ENCODE measurements around the gene FBXL20.
"Not testable (repeated sequence)": the region's sequence is repeated elsewhere in the genome, so short reads cannot be mapped to it uniquely, and the experiment has no call there.

FBXL20 gene

DNA sequence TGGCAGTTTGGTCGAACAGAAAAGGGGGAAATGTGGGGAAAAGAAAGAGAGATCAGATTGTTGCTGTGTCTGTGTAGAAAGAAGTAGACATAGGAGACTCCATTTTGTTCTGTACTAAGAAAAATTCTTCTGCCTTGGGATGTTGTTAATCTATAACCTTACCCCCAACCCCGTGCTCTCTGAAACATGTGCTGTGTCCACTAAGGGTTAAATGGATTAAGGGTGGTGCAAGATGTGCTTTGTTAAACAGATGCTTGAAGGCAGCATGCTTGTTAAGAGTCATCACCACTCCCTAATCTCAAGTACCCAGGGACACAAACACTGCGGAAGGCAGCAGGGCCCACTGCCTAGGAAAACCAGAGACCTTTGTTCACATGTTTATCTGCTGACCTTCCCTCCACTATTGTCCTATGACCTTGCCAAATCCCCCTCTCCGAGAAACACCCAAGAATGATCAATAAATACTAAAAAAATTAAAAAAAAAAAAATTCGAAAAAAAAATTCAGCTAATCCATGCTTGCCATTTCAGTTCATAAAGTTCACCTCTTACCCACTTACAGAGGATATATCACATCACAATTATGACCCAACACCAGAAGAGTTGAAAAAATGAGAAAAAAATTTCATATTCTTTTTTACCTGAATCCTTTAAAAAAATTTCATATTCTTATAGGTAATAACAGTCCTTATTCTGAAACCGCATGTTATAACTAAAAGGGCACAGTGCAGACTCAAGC, 67.2 kb downstream of the FBXL20 start:
- DNase-seq (ENCODE audit: low read depth in 2 of 3, low spot score in 2 of 3) = not testable (repeated sequence)

DNA sequence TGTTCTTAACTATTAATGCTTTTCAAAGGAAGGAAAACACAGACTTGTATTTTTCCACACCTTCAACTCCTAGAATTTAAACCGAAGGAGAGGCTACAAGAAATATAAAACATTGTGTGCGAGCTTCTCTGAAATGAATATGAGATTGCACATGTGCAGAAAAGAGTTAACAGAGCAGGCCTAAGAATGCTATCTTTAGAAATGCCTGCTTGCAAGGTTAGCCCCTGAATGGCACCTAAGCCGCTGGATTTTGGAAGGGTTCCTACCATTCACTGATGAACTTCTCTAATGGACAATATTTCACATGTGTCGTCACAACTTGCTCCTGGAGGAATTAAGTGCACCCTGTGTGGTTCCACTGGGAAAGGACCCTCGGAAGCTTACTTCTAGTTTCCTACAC, 69.3 kb downstream of the FBXL20 start:
- no peak for DNase-seq (ENCODE audit: low read depth in 2 of 3, low spot score in 2 of 3)

DNA sequence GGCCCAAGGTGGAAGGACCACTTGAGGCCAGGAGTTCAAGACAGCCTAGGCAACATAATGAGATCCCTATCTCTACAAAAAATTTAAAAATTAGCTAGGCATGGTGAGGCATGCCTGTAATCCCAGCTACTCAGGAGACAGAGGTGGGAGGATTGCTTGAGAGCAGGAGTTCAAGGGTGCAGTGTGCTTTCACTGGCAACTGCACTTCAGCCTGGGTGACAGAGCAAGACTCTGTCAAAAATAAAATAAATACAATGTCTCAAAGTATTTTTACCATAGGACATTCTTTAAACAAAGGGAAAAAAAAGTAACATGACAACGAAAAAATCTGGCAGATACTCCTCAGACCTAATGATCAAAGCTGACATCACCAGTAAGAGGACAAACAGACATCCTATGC, 72.6 kb downstream of the FBXL20 start:
- no peak for DNase-seq (ENCODE audit: low read depth in 2 of 3, low spot score in 2 of 3)

DNA sequence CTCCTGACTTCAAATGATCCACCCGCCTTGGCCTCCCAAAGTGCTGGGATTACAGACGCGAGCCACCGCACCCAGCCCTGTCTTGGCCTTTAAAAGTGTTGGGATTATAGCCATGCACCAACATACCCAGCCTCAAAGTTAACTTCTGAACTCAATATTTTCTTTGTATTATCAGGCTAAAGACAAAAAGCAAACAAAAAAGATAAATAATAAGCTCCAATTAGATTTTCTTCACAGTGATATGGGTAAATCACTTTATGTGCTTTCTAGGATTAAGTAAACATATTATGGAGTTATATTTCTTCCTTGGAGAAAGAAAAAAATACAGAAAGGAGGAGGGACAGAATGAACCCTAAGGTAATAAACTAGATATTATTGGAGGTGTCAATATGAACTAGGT, 74.3 kb downstream of the FBXL20 start:
- DNase-seq (ENCODE audit: low read depth in 2 of 3, low spot score in 2 of 3) = no peak

DNA sequence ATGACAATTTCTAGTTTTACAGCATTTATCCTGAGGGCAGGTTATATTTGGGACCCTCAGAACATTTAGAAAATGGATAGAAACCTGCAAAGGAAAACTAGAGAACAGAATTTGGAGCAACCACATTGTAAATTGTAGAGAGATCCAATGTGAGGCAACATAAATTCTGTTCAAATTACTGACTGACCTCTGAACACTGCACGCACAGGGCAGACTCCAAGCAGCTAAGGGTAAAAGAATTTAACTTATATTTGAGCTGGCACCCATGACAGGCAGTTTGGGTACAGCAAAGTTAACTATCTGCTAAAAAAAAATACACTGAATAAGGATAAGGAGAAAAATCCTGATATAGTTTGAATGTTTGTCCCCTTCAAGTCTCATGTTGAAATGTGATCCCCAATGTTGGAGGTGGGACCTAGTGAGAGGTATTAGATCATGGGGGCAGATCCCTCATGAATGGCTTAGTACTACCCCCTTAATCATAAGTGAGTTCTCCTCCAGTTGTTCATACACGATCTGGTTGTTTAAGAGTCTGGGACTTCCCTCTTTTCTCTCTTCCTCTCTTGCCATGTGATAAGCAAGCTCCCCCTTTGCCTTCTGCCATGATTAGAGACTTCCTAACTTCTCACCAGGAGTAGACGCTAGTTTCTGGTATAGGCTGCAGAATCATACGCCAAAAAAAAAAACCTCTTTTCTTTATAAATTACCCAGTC, 75.7 kb downstream of the FBXL20 start:
- no peak for DNase-seq (ENCODE audit: low read depth in 2 of 3, low spot score in 2 of 3)

DNA sequence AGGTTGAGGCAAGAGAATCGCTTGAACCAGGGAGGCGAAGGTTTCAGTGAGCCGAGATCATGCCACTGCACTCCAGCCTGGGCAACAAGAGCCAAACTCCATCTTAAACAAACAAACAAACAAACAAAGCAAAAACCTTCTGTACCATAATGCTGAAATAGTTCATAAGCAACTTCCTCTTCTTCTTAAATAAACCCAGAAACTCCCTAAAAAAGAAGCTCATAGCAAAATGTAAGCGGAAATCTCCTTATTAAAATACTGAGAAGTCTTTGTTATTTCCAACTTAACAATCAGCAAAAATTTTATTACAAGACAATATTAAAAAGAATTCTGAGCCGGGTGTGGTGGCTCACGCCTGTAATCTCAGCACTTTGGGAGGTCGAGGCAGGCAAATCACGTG, 82.8 kb downstream of the FBXL20 start:
- no peak for DNase-seq (ENCODE audit: low read depth in 2 of 3, low spot score in 2 of 3)

DNA sequence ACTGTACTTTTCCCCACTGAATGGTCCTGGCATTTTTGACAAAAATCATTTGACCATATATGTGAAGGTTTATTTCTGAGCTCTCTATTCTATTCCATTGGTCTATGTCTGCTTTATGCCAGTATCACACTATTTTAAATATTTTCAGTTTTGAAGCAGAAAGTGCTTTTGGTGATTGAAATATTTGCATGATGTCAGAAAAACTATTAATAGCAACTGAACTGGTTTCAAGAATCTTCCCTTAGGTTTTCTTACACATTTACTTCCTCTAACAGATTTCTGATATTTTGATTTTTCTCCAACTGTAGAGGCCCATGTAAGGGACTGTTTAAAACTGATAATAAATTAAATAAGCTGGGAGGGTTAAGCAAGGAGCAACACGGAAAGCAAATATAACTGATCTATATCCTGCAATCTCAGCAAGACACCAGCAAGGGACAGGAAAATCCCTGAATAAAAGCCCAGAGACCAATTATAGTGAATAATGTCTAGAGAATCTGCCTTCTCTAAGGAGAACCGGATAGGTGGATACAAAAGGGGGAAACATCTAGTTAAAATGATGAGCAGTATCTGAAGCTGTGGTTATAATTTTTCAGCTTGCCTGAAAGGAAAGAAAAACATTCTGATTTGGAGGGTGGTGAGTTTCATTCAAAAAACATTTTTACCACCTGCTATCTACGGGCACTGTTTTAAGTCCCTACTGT, 94.8 kb downstream of the FBXL20 start:
- no peak for DNase-seq (ENCODE audit: low read depth in 2 of 3, low spot score in 2 of 3)

DNA sequence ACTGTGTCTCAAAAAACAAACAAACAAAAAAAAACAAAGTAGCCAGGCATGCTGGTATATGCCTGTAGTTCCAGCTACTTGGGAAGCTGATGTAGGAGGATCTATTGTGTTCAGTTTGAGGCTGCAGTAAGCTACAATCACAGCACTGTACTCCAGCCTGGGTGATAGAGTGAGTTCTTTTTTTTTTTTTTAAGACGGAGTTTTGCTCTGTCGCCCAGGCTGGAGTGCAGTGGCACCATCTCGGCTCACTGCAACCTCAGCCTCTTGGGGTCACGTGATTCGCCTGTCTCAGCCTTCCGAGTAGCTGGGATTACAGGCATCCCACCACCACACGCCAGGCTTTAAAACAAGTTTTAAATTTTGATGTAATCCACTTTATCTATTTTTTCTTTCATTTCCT, 95.4 kb downstream of the FBXL20 start:
- no peak for DNase-seq (ENCODE audit: low read depth in 2 of 3, low spot score in 2 of 3)

DNA sequence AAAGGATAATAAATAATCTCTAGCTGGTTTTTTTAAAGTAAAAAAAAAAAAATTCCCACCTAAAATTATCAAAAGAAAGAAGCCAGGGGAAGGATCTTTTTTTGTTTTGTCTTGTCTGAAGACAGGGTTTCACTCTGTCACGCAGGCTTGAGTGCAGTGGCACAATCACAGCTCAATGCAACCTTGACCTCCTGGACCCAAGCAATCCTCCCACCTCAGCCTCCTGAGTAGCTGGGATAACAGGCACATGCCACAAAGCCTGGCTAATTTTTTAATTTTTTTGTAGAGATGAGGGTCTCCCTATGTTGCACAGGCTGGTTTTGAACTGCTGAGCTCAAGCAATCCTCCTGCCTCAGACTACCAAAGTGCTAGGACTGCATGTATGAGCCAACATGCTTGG, 97.2 kb downstream of the FBXL20 start:
- DNase-seq (ENCODE audit: low read depth in 2 of 3, low spot score in 2 of 3) = no peak

DNA sequence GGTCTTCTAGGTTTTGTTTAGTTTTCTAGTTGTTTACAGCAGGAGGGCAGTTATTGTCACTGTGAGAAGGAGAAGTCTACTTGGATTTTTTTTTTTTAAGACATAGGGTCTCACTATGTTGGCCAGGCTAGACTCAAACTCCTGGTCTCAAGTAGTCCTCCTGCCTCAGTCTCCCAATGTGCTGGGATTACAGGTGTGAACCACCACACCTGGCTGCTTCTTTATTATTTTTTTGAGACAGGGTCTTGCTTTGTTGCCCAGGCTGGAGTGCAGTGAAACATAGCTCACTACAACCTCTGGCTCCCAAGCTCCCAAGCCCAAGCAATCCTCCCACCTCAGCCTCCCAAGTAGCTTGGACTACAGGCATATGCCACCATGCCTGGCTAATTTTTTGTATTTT, 107.4 kb downstream of the FBXL20 start:
- DNase-seq (ENCODE audit: low read depth in 2 of 3, low spot score in 2 of 3) = no peak

DNA sequence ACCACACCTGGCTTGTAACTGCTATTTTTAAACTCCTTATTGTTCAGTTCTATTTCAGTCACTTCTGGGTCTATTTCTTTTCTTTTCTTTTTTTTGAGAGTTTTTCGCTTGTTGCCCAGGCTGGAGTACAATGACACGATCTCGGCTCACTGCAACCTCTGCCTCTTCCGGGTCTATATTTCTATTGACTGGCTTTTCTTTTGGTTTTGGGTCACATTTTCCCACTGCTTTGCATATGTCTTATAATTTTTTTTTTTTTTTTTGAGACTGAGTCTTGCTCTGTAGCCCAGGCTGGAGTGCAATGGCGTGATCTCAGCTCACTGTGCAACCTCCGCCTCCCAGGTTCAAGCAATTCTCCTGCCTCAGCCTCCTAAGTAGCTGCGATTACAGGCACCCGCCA, 108.9 kb downstream of the FBXL20 start:
- DNase-seq (ENCODE audit: low read depth in 2 of 3, low spot score in 2 of 3) = not testable (repeated sequence)

DNA sequence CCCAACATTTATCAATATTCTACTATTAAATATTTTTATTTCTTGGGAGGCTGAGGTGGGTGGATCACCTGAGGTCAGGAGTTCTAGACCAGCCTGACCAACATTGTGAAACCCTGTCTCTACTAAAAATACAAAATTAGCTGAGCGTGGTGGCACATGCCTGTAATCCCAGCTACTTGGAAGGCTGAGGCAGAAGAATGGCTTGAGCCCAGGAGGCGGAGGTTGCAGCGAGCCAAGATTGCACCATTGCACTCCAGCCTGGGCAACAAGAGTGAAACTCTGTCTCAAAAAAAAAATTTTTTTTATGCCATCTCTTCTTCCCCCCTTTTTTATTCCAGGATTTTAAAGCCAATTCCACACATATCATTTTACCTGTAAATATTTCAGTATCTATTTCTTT, 114.9 kb downstream of the FBXL20 start:
- not testable (repeated sequence) for DNase-seq (ENCODE audit: low read depth in 2 of 3, low spot score in 2 of 3)

DNA sequence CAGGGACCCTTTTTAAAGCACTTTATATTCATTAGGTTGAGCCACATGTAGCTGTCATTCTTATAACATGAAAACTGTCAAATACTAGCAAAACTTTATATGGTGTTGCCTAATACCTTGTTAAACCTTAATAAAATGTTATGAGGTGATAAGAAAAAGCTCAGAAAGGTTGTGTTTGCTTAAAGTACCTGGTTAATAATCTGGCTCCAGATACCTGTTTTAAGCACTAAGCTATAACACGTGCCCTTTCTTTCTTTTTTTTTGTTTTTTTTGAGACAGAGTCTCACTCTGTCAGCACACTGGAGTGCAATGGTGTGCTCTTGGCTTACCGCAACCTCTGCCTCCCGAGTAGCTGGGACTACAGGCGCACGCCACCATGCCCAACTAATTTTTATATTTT, 116.7 kb downstream of the FBXL20 start:
- DNase-seq (ENCODE audit: low read depth in 2 of 3, low spot score in 2 of 3) = no peak

DNA sequence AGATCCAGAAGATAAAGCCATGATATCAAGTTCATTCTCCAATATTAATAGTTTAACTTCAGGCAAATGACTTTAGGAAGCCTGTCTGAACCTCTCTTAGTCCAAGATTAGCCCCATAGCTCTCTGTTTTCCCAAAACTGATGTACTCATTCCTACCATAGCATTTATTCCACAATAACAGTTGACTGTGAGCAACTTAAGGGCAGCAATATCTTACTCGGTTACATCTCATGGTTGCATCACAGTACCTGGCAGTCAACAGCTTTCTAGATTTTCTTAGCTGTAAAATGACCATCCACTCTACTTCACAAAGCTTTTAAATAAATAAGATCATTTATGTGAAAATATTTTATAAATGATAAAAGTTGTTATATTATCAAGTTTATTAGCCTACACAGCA, 117.5 kb downstream of the FBXL20 start:
- DNase-seq (ENCODE audit: low read depth in 2 of 3, low spot score in 2 of 3) = no peak

DNA sequence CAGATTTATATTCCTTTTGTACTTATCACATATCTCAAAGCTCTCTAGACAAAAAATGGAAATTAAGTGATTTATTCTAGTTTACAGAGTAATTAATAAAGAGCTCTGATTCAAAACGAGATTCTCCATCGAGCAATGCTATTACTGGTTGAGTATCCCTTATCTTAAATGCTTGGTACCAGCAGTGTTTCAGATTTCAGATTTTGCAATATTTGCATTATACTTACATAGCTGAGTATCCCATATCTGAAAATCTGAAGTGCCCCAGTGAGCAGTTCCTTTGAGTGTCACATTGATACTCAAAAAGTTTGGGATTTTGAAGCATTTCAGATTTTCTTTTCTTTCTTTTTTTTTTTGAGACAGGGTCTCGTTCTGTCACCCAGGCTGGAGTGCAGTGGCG, 118.3 kb downstream of the FBXL20 start:
- DNase-seq (ENCODE audit: low read depth in 2 of 3, low spot score in 2 of 3) = no peak

DNA sequence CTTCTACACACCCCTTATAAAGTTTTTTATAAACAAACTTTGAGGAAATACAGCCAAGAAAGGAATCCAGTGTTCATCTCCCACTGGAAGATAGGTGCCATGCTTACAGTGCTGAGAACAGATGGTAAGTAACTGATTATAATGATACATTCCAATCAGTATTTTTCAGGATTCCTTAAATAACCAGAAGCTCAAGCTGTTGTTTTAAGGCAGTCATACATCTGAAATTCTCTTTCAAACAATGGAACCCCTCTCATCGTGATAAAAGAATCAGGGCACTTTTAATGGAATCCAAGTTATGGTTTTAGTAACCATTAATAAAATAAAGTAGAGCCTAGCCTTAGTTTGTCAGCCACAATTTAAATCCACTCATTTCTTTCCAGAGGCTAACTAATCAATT, 119.6 kb downstream of the FBXL20 start:
- no peak for DNase-seq (ENCODE audit: low read depth in 2 of 3, low spot score in 2 of 3)

DNA sequence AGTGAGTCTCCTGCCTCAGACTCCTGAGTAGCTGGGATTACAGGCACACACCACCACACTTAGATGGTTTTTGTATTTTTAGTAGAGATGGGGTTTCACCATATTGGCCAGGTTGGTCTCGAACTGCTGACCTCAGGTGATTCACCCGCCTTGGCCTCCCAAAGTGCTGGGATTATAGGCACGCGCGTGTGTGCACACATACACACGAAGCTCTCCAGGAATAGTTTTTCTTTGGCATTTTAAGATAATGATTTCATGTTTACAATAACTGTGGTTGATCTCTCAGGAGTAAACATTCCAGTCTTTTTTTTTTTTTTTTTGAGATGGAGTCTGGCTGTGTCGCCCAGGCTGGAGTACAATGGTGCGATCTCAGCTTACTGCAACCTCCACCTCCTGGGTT, 123.2 kb downstream of the FBXL20 start:
- not testable (repeated sequence) for DNase-seq (ENCODE audit: low read depth in 2 of 3, low spot score in 2 of 3)

DNA sequence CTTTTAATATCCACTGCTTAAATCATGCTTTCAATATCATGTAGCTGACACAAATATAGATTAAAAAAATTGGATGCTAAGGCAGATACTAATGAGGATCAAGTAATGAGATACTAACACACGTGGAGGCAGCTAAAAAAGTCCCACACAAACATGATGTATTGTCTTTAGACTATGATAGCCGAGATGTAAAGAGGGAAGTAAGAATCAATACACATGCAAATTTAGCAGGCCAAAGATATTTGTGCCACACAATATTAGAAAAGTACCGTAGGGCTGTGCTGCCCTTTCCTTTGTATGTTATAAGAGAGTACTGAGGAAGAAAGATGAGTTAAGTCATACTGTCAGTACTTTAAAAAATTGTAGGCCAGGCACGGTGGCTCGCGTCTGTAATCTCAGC, 124.3 kb downstream of the FBXL20 start:
- no peak for DNase-seq (ENCODE audit: low read depth in 2 of 3, low spot score in 2 of 3)

DNA sequence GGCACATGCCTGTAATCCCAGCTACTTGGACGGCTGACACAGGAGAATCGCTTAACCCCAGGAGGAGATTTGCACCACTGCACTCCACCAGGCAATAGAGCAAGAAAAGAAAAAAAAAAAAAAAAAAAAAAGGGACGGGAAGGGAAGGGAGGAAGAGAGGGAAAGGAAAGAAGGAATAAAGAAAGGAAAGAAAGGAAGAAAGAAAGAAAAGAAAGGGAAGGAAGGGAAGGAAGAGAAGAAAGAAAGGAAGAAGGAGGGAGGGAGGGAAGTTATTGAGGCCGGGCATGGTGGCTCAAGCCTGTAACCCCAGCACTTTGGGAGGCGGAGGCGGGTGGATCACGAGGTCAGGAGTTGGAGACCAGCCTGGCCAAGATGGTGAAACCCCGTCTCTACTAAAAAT, 125.3 kb downstream of the FBXL20 start:
- DNase-seq (ENCODE audit: low read depth in 2 of 3, low spot score in 2 of 3) = no peak

DNA sequence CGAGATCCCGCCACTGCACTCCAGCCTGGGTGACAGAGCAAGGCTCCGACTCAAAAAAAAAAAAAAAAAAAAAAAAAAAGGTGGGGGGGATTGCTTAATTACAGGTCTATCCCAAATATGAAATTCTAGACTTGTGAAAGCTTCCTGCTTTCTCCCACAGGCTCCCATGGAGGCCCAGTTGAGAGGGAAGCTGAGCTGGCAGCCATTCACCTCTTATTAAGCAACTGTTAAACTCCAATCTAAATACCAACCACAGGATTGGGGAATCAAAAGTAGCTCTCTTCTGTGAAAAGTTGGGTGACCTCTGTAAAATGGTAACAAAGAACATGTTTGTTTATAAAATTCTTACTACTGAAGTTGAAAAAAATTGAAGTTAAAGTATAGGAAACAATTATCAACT, 129.9 kb downstream of the FBXL20 start:
- no peak for DNase-seq (ENCODE audit: low read depth in 2 of 3, low spot score in 2 of 3)

DNA sequence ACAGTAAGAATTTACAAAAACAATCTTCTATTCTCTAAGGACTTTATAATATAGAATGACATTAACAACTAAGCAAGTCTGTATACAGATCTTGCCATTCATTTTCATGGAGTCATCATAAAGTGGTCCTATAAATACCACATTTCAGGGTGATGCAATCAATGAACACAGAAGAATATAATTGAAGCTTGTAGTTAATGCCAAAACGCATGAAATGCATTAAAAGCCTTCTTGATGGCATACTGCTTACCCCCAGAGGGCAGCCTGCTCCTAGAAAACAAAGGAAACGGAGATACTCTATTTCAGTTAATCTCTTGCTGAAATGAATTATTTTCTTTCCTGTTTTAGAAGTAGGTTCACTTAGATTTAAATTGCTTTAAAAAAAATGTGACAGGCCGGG, 130.5 kb downstream of the FBXL20 start:
- no peak for DNase-seq (ENCODE audit: low read depth in 2 of 3, low spot score in 2 of 3)

DNA sequence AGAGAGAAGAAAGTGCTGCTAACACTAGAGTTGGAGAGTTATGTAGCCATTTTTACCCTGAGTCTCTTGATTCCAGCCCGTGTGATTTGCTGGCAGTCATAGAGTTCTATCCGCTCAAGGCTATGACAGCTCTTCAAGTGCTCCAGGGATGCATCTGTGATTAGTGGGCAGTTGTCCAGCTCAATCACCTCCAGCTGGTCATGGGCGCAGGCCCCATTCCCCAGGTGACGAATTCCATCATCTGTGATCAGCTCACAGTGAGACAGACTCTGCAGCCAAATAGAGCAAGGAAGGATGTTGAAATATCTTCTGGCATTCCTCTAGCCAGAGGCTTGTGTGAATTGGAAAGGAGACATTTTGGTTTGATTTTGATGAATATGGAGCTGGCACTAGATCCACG, 137.3 kb downstream of the FBXL20 start:
- no peak for DNase-seq (ENCODE audit: low read depth in 2 of 3, low spot score in 2 of 3)
